Natural killer cell treated with Interleukin-12 subunit alpha and Interleukin-12 subunit beta and Interleukin-15 and Interleukin-18, amount 100 ng/mL, for 72 hours (primary cell): ENCODE results near the gene NAA40. TPM values are rescaled to one million over a fixed set of nuclear protein-coding genes. Genes with fewer than 3 reads are reported as not detected.

Source experiments
- ATAC-seq, 2 donors: fragments of 150-1000 bp; cut with Tn5 transposase in 1 of 2; sonication (Bioruptor Pico), chemical (Tn5 transposase) in 1 of 2; 2 replicates each; pipeline ENCODE4 v1.10.0; 2021
- DNase-seq: peaks from one replicate; pipeline ENCODE4 v3.0.0; 2022; ENCODE audit warnings: low spot score
- H3K27ac Mint-ChIP-seq, 2 donors: 1 replicate in 1 of 2; 2 replicates in 1 of 2; pipeline ENCODE4 v1.8.0; 2022; ENCODE audit warnings: mixed read lengths in 2 of 2, mild to moderate bottlenecking in 1 of 2, moderate library complexity in 1 of 2
- H3K27me3 Mint-ChIP-seq, 2 donors: 1 replicate in 1 of 2; 2 replicates in 1 of 2; pipeline ENCODE4 v1.8.0; 2022; ENCODE audit warnings: mixed read lengths in 2 of 2
- H3K36me3 Mint-ChIP-seq: one replicate; pipeline ENCODE4 v1.8.0; 2022; ENCODE audit warnings: mixed read lengths
- H3K4me1 Mint-ChIP-seq, 2 donors: 1 replicate in 1 of 2; 2 replicates in 1 of 2; pipeline ENCODE4 v1.8.0; 2022; ENCODE audit warnings: low read depth in 2 of 2, mixed read lengths in 2 of 2, mild to moderate bottlenecking in 1 of 2
- H3K4me3 Mint-ChIP-seq: one replicate; pipeline ENCODE4 v1.8.0; 2022; ENCODE audit warnings: mixed read lengths
- H3K9me3 Mint-ChIP-seq: 2 replicates; pipeline ENCODE4 v1.8.0; 2022; ENCODE audit warnings: mixed read lengths
- total RNA-seq, 2 donors: library from RNA; stranded (reverse); gene quantifications; one replicate each; pipeline ENCODE4 v1.2.3, GENCODE V29; 2022

The NAA40 gene
- 10 to 100 TPM; 29.4 to 43.8 TPM for total RNA-seq

GRCh38 chr11:63938479-63939396 is at the start of gene NAA40:
NAA40 (plus strand) TSS chr11:63939002; CDS start chr11:63939097, 95 bp downstream.
- Mint-ChIP-seq H3K4me3 (peak within 1 kb of the TSS; percentile 94), H3K27me3 (no peaks in the 10 kb centered on the region), H3K36me3 (no peaks in the 10 kb centered on the region), H3K4me1 (peaks cover 16 to 28% of the 10 kb centered on the region in 2 donors), H3K27ac (peak within 1 kb of the TSS; percentile 79 to 86), H3K9me3 (no peaks in the 10 kb centered on the region)
- ATAC-seq (peak; percentile 97 to 98), DNase-seq (peak; percentile 99)

DNA sequence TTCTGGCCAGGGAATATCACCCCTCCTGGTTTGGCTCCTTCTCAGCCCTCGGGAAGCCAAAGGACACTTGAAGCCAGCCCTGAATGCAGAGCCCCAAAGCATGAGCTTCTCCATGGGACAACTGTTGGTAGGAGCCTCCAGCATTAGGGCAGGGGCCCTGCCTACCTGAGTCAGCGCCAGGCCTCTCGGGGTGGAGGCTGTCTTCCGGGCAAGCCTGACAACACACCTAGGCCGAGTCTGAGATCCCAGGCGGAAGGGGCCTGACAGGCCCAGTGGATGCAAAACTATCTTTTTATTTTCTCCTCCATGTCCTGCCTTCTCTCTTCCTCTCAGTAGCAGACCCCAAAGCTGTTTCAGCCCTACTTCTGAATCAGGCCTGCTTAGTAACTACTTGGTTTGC is 49.5 kb upstream of the NAA40 start:
- peak overlapping the region; percentile 84 to 97 for H3K27ac Mint-ChIP-seq
- no peaks in the 10 kb centered on the region for H3K36me3 Mint-ChIP-seq
- H3K4me3 Mint-ChIP-seq, result peak overlapping the region; percentile 92
- no peaks in the 10 kb centered on the region for H3K9me3 Mint-ChIP-seq
- DNase-seq (no peak), ATAC-seq (no peak)
- H3K4me1 Mint-ChIP-seq, result peaks cover 66 to 67% of the 10 kb centered on the region in 2 donors
- H3K27me3 Mint-ChIP-seq, result no peaks in the 10 kb centered on the region

DNA sequence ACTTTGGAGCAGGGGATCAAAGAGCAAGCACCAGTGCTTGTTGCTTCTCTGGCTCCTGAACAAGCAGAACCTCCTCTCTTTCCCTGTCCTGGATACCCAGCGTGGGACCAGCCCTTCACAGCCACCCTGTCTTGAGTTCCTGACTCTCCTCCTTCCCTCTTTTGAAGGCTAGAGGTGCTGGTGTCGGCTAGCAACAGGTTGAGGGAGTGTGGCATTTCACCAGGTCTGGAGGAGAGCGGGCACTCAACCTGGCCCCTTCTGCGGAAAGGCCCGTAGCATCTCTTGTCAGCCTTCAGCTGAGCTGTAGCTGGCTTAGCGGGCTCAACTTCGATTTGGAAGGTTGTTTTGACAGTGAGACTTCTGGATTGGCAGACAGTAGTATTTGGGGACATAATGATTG is 48.4 kb upstream of the NAA40 start:
- Mint-ChIP-seq H3K4me3 (peak overlapping the region; percentile 52), H3K4me1 (peaks cover 63 to 66% of the 10 kb centered on the region in 2 donors), H3K36me3 (no peaks in the 10 kb centered on the region), H3K27ac (peak overlapping the region; percentile 84 to 97), H3K9me3 (no peaks in the 10 kb centered on the region), H3K27me3 (no peaks in the 10 kb centered on the region)
- DNase-seq (no peak), ATAC-seq (no peak)

- no peak for ATAC-seq
- Mint-ChIP-seq H3K27ac (no peak overlapping the region), H3K4me3 (no peak overlapping the region), H3K4me1 (peaks cover 60% of the 10 kb centered on the region in 2 donors), H3K9me3 (no peaks in the 10 kb centered on the region), H3K27me3 (no peaks in the 10 kb centered on the region), H3K36me3 (peaks cover 6% of the 10 kb centered on the region)
- no peak for DNase-seq
Measured at GRCh38 chr11:63892228-63892627, 46.6 kb upstream of the NAA40 start.

DNA sequence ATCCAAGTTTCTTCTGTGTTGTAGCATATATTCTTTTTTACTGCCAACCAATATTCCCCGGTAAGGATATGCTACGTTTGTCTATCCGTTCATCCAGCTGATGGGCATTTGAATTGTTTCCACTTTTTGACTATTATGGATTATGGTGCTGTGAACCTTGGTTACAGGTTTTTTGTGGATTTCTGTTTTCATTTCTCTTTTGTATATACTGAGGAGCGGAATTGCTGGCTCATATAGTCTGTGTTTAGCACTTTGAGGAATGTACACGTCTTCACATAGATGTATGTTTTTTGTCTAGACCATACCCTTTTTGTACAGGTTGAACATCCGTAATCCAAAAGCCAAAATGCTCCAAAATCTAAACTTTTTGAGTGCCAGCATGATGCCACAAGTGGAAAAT is 45.4 kb upstream of the NAA40 start:
- Mint-ChIP-seq H3K36me3 (peaks cover 6% of the 10 kb centered on the region), H3K9me3 (no peaks in the 10 kb centered on the region), H3K27ac (peak overlapping the region in 1 of 2 donors; percentile 35), H3K4me1 (peaks cover 49 to 51% of the 10 kb centered on the region in 2 donors), H3K27me3 (no peaks in the 10 kb centered on the region), H3K4me3 (no peak overlapping the region)
- no peak for DNase-seq
- ATAC-seq, result no peak

DNA sequence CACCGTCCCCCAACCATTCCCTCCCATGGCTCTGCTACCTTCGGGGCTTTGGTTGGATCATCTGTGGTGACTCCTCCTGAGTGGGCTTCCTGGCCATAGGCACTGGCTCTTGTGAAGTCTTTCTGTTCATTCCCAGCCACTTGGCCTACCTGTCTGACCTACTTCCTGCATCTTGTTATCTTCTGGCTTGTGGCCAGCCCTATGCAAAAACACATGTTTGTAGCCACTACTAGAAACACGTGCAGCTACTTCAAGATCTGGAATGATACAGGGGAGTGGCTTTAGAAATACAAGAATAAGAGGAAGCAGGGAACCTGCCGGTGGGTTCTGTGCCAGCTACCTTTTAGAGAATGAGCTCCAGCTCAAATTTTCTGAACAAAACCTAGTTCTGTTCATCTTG is 42.7 kb upstream of the NAA40 start:
- H3K9me3 Mint-ChIP-seq, result no peaks in the 10 kb centered on the region
- ATAC-seq, result no peak
- DNase-seq, result no peak
- no peaks in the 10 kb centered on the region for H3K27me3 Mint-ChIP-seq
- H3K27ac Mint-ChIP-seq, result peak overlapping the region in 1 of 2 donors; percentile 59
- H3K4me1 Mint-ChIP-seq, result peaks cover 25 to 29% of the 10 kb centered on the region in 2 donors
- peaks cover 8% of the 10 kb centered on the region for H3K36me3 Mint-ChIP-seq
- no peak overlapping the region for H3K4me3 Mint-ChIP-seq

GRCh38 chr11:63897459-63898146 is 41.2 kb upstream of the NAA40 start:
- ATAC-seq (no peak), DNase-seq (no peak)
- peak overlapping the region in 1 of 2 donors; percentile 39 for H3K27ac Mint-ChIP-seq
- H3K9me3 Mint-ChIP-seq, result no peaks in the 10 kb centered on the region
- peaks cover 16% of the 10 kb centered on the region for H3K36me3 Mint-ChIP-seq
- no peaks in the 10 kb centered on the region for H3K27me3 Mint-ChIP-seq
- H3K4me1 Mint-ChIP-seq, result peaks cover 11 to 15% of the 10 kb centered on the region in 2 donors
- no peak overlapping the region for H3K4me3 Mint-ChIP-seq

GRCh38 chr11:63901660-63902059 is 37.1 kb upstream of the NAA40 start:
- DNase-seq (no peak), ATAC-seq (no peak)
- Mint-ChIP-seq H3K4me1 (peaks cover 2 to 5% of the 10 kb centered on the region in 2 donors), H3K27ac (no peak overlapping the region), H3K36me3 (peaks cover 16% of the 10 kb centered on the region), H3K27me3 (no peaks in the 10 kb centered on the region), H3K4me3 (no peak overlapping the region), H3K9me3 (no peaks in the 10 kb centered on the region)

GRCh38 chr11:63903884-63904283 is 34.9 kb upstream of the NAA40 start:
- Mint-ChIP-seq H3K27me3 (no peaks in the 10 kb centered on the region), H3K36me3 (peaks cover 16% of the 10 kb centered on the region), H3K4me3 (no peak overlapping the region), H3K4me1 (peaks cover 2 to 5% of the 10 kb centered on the region in 2 donors), H3K27ac (peak overlapping the region in 1 of 2 donors; percentile 25), H3K9me3 (no peaks in the 10 kb centered on the region)
- DNase-seq (no peak), ATAC-seq (no peak)

- Mint-ChIP-seq H3K27ac (no peak overlapping the region), H3K27me3 (no peaks in the 10 kb centered on the region), H3K36me3 (peaks cover 16% of the 10 kb centered on the region), H3K9me3 (no peaks in the 10 kb centered on the region), H3K4me1 (peaks cover 0 to 2% of the 10 kb centered on the region in 2 donors), H3K4me3 (no peak overlapping the region)
- ATAC-seq (no peak), DNase-seq (no peak)
Measured at GRCh38 chr11:63904743-63905142, 34.1 kb upstream of the NAA40 start.

DNA sequence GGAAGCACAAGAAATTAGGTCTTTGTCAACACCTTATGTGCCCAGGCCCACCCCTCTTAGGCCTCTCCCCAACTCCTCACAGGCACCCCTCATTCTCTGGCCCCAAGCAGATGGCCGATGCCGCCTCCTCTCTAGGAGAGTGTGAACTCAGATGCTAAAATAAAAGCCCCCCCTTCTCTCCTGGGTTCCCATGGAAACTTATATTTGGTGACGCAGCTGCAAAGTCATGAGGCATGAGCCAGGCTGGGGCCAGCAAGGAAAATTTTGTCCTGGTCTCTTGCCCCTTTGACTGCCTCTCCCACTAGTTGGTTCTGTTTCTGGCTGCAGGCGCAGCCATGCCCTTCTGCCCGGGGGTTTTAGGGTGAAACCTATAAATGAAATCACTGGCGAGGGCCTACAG is 33.6 kb upstream of the NAA40 start:
- H3K36me3 Mint-ChIP-seq, result peaks cover 16% of the 10 kb centered on the region
- peaks cover 0 to 2% of the 10 kb centered on the region in 2 donors for H3K4me1 Mint-ChIP-seq
- no peak overlapping the region for H3K27ac Mint-ChIP-seq

GRCh38 chr11:63906087-63906486 is 32.7 kb upstream of the NAA40 start:
- ATAC-seq (no peak), DNase-seq (no peak)
- peak overlapping the region in 1 of 2 donors; percentile 62 for H3K27ac Mint-ChIP-seq
- no peak overlapping the region for H3K4me3 Mint-ChIP-seq
- H3K36me3 Mint-ChIP-seq, result peaks cover 14% of the 10 kb centered on the region
- H3K27me3 Mint-ChIP-seq, result no peaks in the 10 kb centered on the region
- peaks cover 0 to 2% of the 10 kb centered on the region in 2 donors for H3K4me1 Mint-ChIP-seq
- no peaks in the 10 kb centered on the region for H3K9me3 Mint-ChIP-seq

More for the DNA sequence above, 33.6 kb upstream of the NAA40 start:
- Mint-ChIP-seq H3K27me3 (no peaks in the 10 kb centered on the region), H3K4me3 (no peak overlapping the region), H3K9me3 (no peaks in the 10 kb centered on the region)
- ATAC-seq, result no peak
- DNase-seq, result no peak

GRCh38 chr11:63906585-63906984 is 32.2 kb upstream of the NAA40 start:
- Mint-ChIP-seq H3K9me3 (no peaks in the 10 kb centered on the region), H3K4me3 (no peak overlapping the region), H3K36me3 (peaks cover 9% of the 10 kb centered on the region), H3K4me1 (peaks cover 0 to 2% of the 10 kb centered on the region in 2 donors), H3K27ac (peak overlapping the region in 1 of 2 donors; percentile 62), H3K27me3 (no peaks in the 10 kb centered on the region)
- DNase-seq, result no peak
- no peak for ATAC-seq

GRCh38 chr11:63907063-63907462 is 31.7 kb upstream of the NAA40 start:
- Mint-ChIP-seq H3K4me1 (peaks cover 0 to 2% of the 10 kb centered on the region in 2 donors), H3K27me3 (no peaks in the 10 kb centered on the region), H3K27ac (peak overlapping the region in 1 of 2 donors; percentile 62), H3K9me3 (no peaks in the 10 kb centered on the region), H3K4me3 (no peak overlapping the region), H3K36me3 (peaks cover 6% of the 10 kb centered on the region)
- ATAC-seq (no peak), DNase-seq (no peak)
